H9 (cell line): ENCODE measurements around the gene FOXO1. TPM values are rescaled to one million over a fixed set of nuclear protein-coding genes. Genes with fewer than 3 reads are reported as not detected.

Experiments used
- DNase-seq: peaks from one replicate; pipeline ENCODE4 v3.0.0-alpha.2; 2017
- H2AFZ ChIP-seq: one replicate; pipeline ENCODE4 v1.6.1; 2013; ENCODE audit warnings: mild to moderate bottlenecking, low read length, control low read depth, moderate library complexity
- H2AK5ac ChIP-seq: 2 replicates; pipeline ENCODE4 v1.6.1; 2013; ENCODE audit warnings: low read length, control low read depth, mixed read lengths; ENCODE audit not compliant: insufficient read length
- H2BK120ac ChIP-seq: one replicate; pipeline ENCODE4 v1.6.1; 2013; ENCODE audit warnings: low read depth, mild to moderate bottlenecking, low read length, control low read depth, inconsistent platforms; ENCODE audit not compliant: poor library complexity, severe bottlenecking
- H2BK12ac ChIP-seq: 2 replicates; pipeline ENCODE4 v1.6.1; 2013; ENCODE audit warnings: low read length, control low read depth, mixed read lengths, low read depth; ENCODE audit not compliant: insufficient read length
- H2BK15ac ChIP-seq: 2 replicates; pipeline ENCODE4 v1.6.1; 2013; ENCODE audit warnings: low read depth, low read length, control low read depth
- H2BK20ac ChIP-seq: one replicate; pipeline ENCODE4 v1.6.1; 2013; ENCODE audit warnings: low read depth, mild to moderate bottlenecking, low read length, control low read depth, inconsistent platforms; ENCODE audit not compliant: poor library complexity, severe bottlenecking
- H2BK5ac ChIP-seq: 2 replicates; pipeline ENCODE4 v1.6.1; 2013; ENCODE audit warnings: low read length, control low read depth, mixed read lengths; ENCODE audit not compliant: insufficient read length
- H3K14ac ChIP-seq: 2 replicates; pipeline ENCODE4 v1.6.1; 2013; ENCODE audit warnings: low read length, control low read depth; ENCODE audit not compliant: insufficient read depth
- H3K18ac ChIP-seq: 2 replicates; pipeline ENCODE4 v1.6.1; 2013; ENCODE audit warnings: low read depth, mild to moderate bottlenecking, mixed read lengths, low read length, control low read depth; ENCODE audit not compliant: insufficient read length
- H3K23ac ChIP-seq: 2 replicates; pipeline ENCODE4 v1.6.1; 2013; ENCODE audit warnings: low read length, control low read depth, mixed read lengths, low read depth; ENCODE audit not compliant: insufficient read length
- H3K23me2 ChIP-seq: 2 replicates; pipeline ENCODE4 v1.6.1; 2013; ENCODE audit warnings: low read depth, mild to moderate bottlenecking, mixed read lengths, low read length, control low read depth; ENCODE audit not compliant: insufficient read length, poor library complexity, severe bottlenecking
- H3K27ac ChIP-seq: 2 replicates; pipeline ENCODE4 v1.5.1; 2013; ENCODE audit warnings: low read length, control low read depth, mixed read lengths, low read depth; ENCODE audit not compliant: insufficient read length
- H3K27me3 ChIP-seq: 2 replicates; pipeline ENCODE4 v1.6.1; 2013; ENCODE audit warnings: low read length, control low read depth, inconsistent platforms; ENCODE audit not compliant: insufficient read depth
- H3K4ac ChIP-seq: 2 replicates; pipeline ENCODE4 v1.6.1; 2013; ENCODE audit warnings: low read depth, mild to moderate bottlenecking, control low read depth, inconsistent platforms, low read length, moderate library complexity
- H3K4me1 ChIP-seq: 2 replicates; pipeline ENCODE4 v1.6.1; 2013; ENCODE audit warnings: low read length, control low read depth, inconsistent platforms; ENCODE audit not compliant: insufficient read depth
- H3K4me2 ChIP-seq: 2 replicates; pipeline ENCODE4 v1.6.1; 2013; ENCODE audit warnings: low read length, control low read depth, mixed read lengths; ENCODE audit not compliant: insufficient read length, insufficient read depth
- H3K56ac ChIP-seq: 2 replicates; pipeline ENCODE4 v1.6.1; 2013; ENCODE audit warnings: low read depth, mild to moderate bottlenecking, mixed read lengths, low read length, control low read depth; ENCODE audit not compliant: insufficient read length
- H3K79me1 ChIP-seq: 2 replicates; pipeline ENCODE4 v1.6.1; 2013; ENCODE audit warnings: low read depth, mild to moderate bottlenecking, moderate library complexity, low read length, control low read depth, inconsistent platforms; ENCODE audit not compliant: insufficient read depth, poor library complexity, severe bottlenecking
- H3K79me2 ChIP-seq: 2 replicates; pipeline ENCODE4 v1.6.1; 2013; ENCODE audit warnings: low read length, control low read depth, inconsistent platforms; ENCODE audit not compliant: insufficient read depth
- H3K9ac ChIP-seq: 2 replicates; pipeline ENCODE4 v1.6.1; 2013; ENCODE audit warnings: low read length, control low read depth, mixed read lengths; ENCODE audit not compliant: insufficient read length; ENCODE audit errors: extremely low read depth
- H3K9me3 ChIP-seq: one replicate; pipeline ENCODE4 v1.6.1; 2013; ENCODE audit warnings: low read depth, low read length, inconsistent platforms; ENCODE audit not compliant: control insufficient read depth
- H3T11ph ChIP-seq: one replicate; pipeline ENCODE4 v1.6.1; 2013; ENCODE audit warnings: mild to moderate bottlenecking, low read length, control low read depth, inconsistent platforms
- H4K20me1 ChIP-seq: one replicate; pipeline ENCODE4 v1.6.1; 2013; ENCODE audit not compliant: control insufficient read depth, insufficient read length, insufficient read depth
- H4K5ac ChIP-seq: 2 replicates; pipeline ENCODE4 v1.6.1; 2013; ENCODE audit warnings: low read depth, mild to moderate bottlenecking, mixed read lengths, low read length, control low read depth; ENCODE audit not compliant: insufficient read length
- H4K8ac ChIP-seq: replicated peaks from 2 replicates; pipeline ENCODE4 v1.6.1; 2013; ENCODE audit warnings: low read length, control low read depth, mixed read lengths, low read depth; ENCODE audit not compliant: insufficient read length
- H4K91ac ChIP-seq: 2 replicates; pipeline ENCODE4 v1.6.1; 2013; ENCODE audit warnings: low read depth, mild to moderate bottlenecking, moderate library complexity, mixed read lengths, low read length, control low read depth; ENCODE audit not compliant: insufficient read length
- H3K27ac Mint-ChIP-seq, 3 experiments: 2 replicates in 2 of 3; 3 replicates in 1 of 3; pipeline ENCODE4 v1.8.0; 2020 to 2021; ENCODE audit warnings: mixed read lengths in 3 of 3, mild to moderate bottlenecking in 1 of 3, moderate library complexity in 1 of 3
- H3K27me3 Mint-ChIP-seq: 2 replicates; pipeline ENCODE4 v1.8.0; 2021; ENCODE audit warnings: low read depth, mild to moderate bottlenecking, moderate library complexity, mixed read lengths
- H3K36me3 Mint-ChIP-seq, 3 experiments: 2 replicates in 2 of 3; 3 replicates in 1 of 3; pipeline ENCODE4 v1.8.0; 2020 to 2021; ENCODE audit warnings: low read depth in 3 of 3, mixed read lengths in 3 of 3; ENCODE audit not compliant: insufficient read depth in 1 of 3
- H3K4me1 Mint-ChIP-seq, 2 experiments: 2 replicates each; pipeline ENCODE4 v1.8.0; 2020; ENCODE audit warnings: mixed read lengths in 2 of 2
- H3K4me3 Mint-ChIP-seq, 2 experiments: 2 replicates in 1 of 2; 3 replicates in 1 of 2; pipeline ENCODE4 v1.8.0; 2020 to 2021; ENCODE audit warnings: mild to moderate bottlenecking in 2 of 2, mixed read lengths in 2 of 2, moderate library complexity in 1 of 2
- H3K9me3 Mint-ChIP-seq, 2 experiments: 2 replicates in 1 of 2; 3 replicates in 1 of 2; pipeline ENCODE4 v1.8.0; 2020; ENCODE audit warnings: mild to moderate bottlenecking in 2 of 2, mixed read lengths in 2 of 2, moderate library complexity in 1 of 2
- CTCF ChIP-seq: fragments of 200-600 bp; sonication (generic); conservative IDR thresholded peaks from 3 replicates; pipeline ENCODE4 v1.8.0; 2021; ENCODE audit warnings: antibody characterized with exemption, mild to moderate bottlenecking
- WGBS: extraction: QIAGEN DNeasy Blood & Tissue Kit; methylation state at CpG from one replicate; pipeline ENCODE4 v1.1.7; 2013; ENCODE audit warnings: missing lambda C conversion rate, low lambda C conversion rate, mixed read lengths; ENCODE audit not compliant: insufficient read length; ENCODE audit errors: extremely low coverage; 5-methylcytosine and 5-hydroxymethylcytosine counted together
- total RNA-seq: library from RNA; stranded (reverse); gene quantifications from 2 replicates; pipeline ENCODE4 v1.2.1, GENCODE V29; 2021

FOXO1 gene
- total RNA-seq, 1 experiment from 2014 or later: 44.6 TPM

GRCh38 chr13:40582531-40582930 is 83.9 kb downstream of the FOXO1 start:
- no peak overlapping the region for H3K4me3 Mint-ChIP-seq
- WGBS: no CpG with 5 or more reads among the region's 2 CpGs
- Histone ChIP-seq H3K9me3 (no peaks in the 10 kb centered on the region), H3K23ac (no peak overlapping the region), H4K91ac (no peak overlapping the region), H3K4ac (no peak overlapping the region), H2AFZ (no peak overlapping the region), H3K4me2 (no peak overlapping the region), H2AK5ac (no peak overlapping the region), H4K8ac (no peak overlapping the region), H3K56ac (no peak overlapping the region), H3K27ac (no peak overlapping the region), H2BK5ac (no peak overlapping the region), H4K5ac (no peak overlapping the region), H2BK20ac (no peak overlapping the region), H3K4me1 (peaks cover 25% of the 10 kb centered on the region), H3K27me3 (no peaks in the 10 kb centered on the region), H2BK12ac (no peak overlapping the region), H2BK15ac (no peak overlapping the region), H3K18ac (no peak overlapping the region), H3K9ac (no peak overlapping the region), H2BK120ac (no peak overlapping the region), H3T11ph (no peak overlapping the region), H3K14ac (no peak overlapping the region), H3K23me2 (no peaks in the 10 kb centered on the region), H3K79me1 (peaks cover 11% of the 10 kb centered on the region), H4K20me1 (no peaks in the 10 kb centered on the region), H3K79me2 (peaks cover 60% of the 10 kb centered on the region; the same call in 1 of the 2 replicates)
- no peaks in the 10 kb centered on the region for H3K27me3 Mint-ChIP-seq
- H3K4me1 Mint-ChIP-seq: peaks cover 64 to 70% of the 10 kb centered on the region in 2 experiments
- no peak for DNase-seq
- peaks cover 10 to 27% (median 16%) of the 10 kb centered on the region in 3 experiments for H3K36me3 Mint-ChIP-seq
- TF ChIP-seq CTCF: no peak
- H3K27ac Mint-ChIP-seq: 0 out of 7 replicates have a peak overlapping the region, but pooled peaks of 1 of the 3 experiments have one; percentile 29
- peaks cover 15 to 18% of the 10 kb centered on the region in 2 experiments for H3K9me3 Mint-ChIP-seq
